Measurements from ENCODE around the gene ALKBH5. TPM values are rescaled to one million over a fixed set of nuclear protein-coding genes. Genes with fewer than 3 reads are reported as not detected.

The ALKBH5 gene
- polyA plus RNA-seq, 3 donors, result 50.4 to 79.1 (median 78.9) TPM

DNA sequence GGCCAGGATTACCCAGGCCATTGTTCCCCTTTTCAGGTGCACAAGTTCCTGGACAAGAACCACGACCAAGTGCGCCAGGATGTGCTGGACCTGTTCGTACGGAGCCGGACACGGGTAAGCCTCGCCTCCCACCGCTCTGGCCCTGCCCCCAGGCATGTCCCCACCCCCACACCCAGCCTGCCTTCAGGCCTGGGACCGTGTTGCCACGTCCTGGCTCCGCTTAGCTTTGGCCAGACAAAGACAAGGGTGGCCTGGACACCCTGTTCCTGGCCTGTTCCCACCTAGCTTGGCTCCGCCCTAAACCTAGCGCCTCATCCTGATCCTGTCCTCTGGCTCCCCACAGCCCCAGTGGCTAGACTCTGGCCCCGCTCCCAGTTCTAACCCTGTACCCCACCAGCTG, 44.1 kb upstream of the ALKBH5 start:
- Histone ChIP-seq H3K4me3 (replicated peaks in 1 of 3; ENCODE audit: low read depth in 2 of 3, low read length in 3 of 3) (no peak overlapping the region), H3K9me3 (replicated peaks in 1 of 2; ENCODE audit: control insufficient read depth in 1 of 2, insufficient read depth in 1 of 2, low read length in 2 of 2) (no peaks in the 10 kb centered on the region), H3K36me3 (replicated peaks in 1 of 2; ENCODE audit: control insufficient read depth in 1 of 2, insufficient read depth in 2 of 2, low read length in 2 of 2) (no peaks in the 10 kb centered on the region), H3K27ac (ENCODE audit: low read depth in 1 of 2, low read length in 2 of 2) (no peak overlapping the region), H4K20me1 (ENCODE audit: insufficient read depth, low read length) (no peaks in the 10 kb centered on the region), H3K4me2 (replicated peaks; ENCODE audit: extremely low read depth, low read length, poor library complexity, severe bottlenecking) (no peak overlapping the region), H3K79me2 (ENCODE audit: insufficient read depth, low read length) (no peaks in the 10 kb centered on the region), H3K9ac (ENCODE audit: insufficient read depth, low read length, poor library complexity, severe bottlenecking) (no peak overlapping the region), H3K4me1 (ENCODE audit: control insufficient read depth in 1 of 2, insufficient read depth in 2 of 2, low read length in 2 of 2) (no peaks in the 10 kb centered on the region), H3K27me3 (ENCODE audit: control insufficient read depth in 2 of 2, insufficient read depth in 2 of 2, low read length in 2 of 2) (no peaks in the 10 kb centered on the region), H2AFZ (ENCODE audit: insufficient read depth, low read depth, low read length, poor library complexity, severe bottlenecking) (no peak overlapping the region)
- no peaks in the 10 kb centered on the region for H3K9me3 Mint-ChIP-seq
- H3K4me3 Mint-ChIP-seq, result no peak overlapping the region
- intact Hi-C loops (cut with micrococcal nuclease), result no loop called here
- H3K36me3 Mint-ChIP-seq, result no peaks in the 10 kb centered on the region
- DNase-seq, result no peak
- no peak overlapping the region for H3K27ac Mint-ChIP-seq
- peaks cover 3 to 14% (median 6%) of the 10 kb centered on the region in 3 donors for H3K27me3 Mint-ChIP-seq (ENCODE audit: low read depth in 3 of 3)
- 69% methylated on average over 13 of the region's 14 CpGs for WGBS (ENCODE audit: insufficient coverage)
- TF ChIP-seq, protein P1, sequence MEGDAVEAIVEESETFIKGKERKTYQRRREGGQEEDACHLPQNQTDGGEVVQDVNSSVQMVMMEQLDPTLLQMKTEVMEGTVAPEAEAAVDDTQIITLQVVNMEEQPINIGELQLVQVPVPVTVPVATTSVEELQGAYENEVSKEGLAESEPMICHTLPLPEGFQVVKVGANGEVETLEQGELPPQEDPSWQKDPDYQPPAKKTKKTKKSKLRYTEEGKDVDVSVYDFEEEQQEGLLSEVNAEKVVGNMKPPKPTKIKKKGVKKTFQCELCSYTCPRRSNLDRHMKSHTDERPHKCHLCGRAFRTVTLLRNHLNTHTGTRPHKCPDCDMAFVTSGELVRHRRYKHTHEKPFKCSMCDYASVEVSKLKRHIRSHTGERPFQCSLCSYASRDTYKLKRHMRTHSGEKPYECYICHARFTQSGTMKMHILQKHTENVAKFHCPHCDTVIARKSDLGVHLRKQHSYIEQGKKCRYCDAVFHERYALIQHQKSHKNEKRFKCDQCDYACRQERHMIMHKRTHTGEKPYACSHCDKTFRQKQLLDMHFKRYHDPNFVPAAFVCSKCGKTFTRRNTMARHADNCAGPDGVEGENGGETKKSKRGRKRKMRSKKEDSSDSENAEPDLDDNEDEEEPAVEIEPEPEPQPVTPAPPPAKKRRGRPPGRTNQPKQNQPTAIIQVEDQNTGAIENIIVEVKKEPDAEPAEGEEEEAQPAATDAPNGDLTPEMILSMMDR (IDR thresholded peaks at IDR 0.05), result no peak
- H3K4me1 Mint-ChIP-seq, result no peaks in the 10 kb centered on the region

DNA sequence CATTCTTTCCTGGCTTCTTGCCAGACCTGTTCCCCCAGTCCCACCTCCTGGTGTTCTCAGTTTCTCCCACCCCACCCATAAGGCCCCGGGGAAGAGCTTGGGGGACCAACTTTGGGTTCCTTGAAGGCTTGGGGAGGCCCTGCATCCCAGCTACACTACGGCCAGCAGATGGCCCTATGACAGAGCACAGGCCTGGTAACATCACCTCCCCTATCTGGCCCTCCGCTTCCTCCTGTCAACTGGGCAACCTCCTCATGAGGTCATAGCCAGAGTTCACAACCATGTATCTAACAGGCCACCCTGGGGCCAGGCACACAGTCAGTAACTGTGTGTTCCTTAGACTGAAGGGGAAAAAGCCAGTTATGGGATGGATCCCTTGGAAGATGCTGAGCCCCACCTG, 43.7 kb upstream of the ALKBH5 start:
- H3K79me2 ChIP-seq (ENCODE audit: insufficient read depth, low read length), result no peaks in the 10 kb centered on the region
- peaks cover 2% of the 10 kb centered on the region for H3K4me1 Mint-ChIP-seq
- no peak overlapping the region for H3K4me2 ChIP-seq (replicated peaks; ENCODE audit: extremely low read depth, low read length, poor library complexity, severe bottlenecking)
- peaks cover 0 to under 1% (median 0%) of the 10 kb centered on the region in 7 donors for H3K9me3 Mint-ChIP-seq
- no peak overlapping the region for H3K4me3 Mint-ChIP-seq
- H3K27ac Mint-ChIP-seq, result no peak overlapping the region
- H3K9me3 ChIP-seq (replicated peaks in 1 of 2; ENCODE audit: control insufficient read depth in 1 of 2, insufficient read depth in 1 of 2, low read length in 2 of 2), result no peaks in the 10 kb centered on the region
- no peak overlapping the region for H3K27ac ChIP-seq (ENCODE audit: low read depth in 1 of 2, low read length in 2 of 2)
- H3K27me3 Mint-ChIP-seq (ENCODE audit: low read depth in 3 of 3), result peaks cover 3 to 17% (median 7%) of the 10 kb centered on the region in 3 donors
- intact Hi-C loops (cut with micrococcal nuclease), result no loop called here
- H3K4me3 ChIP-seq (replicated peaks in 1 of 3; ENCODE audit: low read depth in 2 of 3, low read length in 3 of 3), result no peak overlapping the region
- TF ChIP-seq, protein P1 (IDR thresholded peaks at IDR 0.05), result no peak
- no peak for DNase-seq
- H3K27me3 ChIP-seq (ENCODE audit: control insufficient read depth in 2 of 2, insufficient read depth in 2 of 2, low read length in 2 of 2), result no peaks in the 10 kb centered on the region
- H3K36me3 Mint-ChIP-seq, result no peaks in the 10 kb centered on the region
- no peaks in the 10 kb centered on the region for H3K36me3 ChIP-seq (replicated peaks in 1 of 2; ENCODE audit: control insufficient read depth in 1 of 2, insufficient read depth in 2 of 2, low read length in 2 of 2)
- no peaks in the 10 kb centered on the region for H3K4me1 ChIP-seq (ENCODE audit: control insufficient read depth in 1 of 2, insufficient read depth in 2 of 2, low read length in 2 of 2)
- no peak overlapping the region for H3K9ac ChIP-seq (ENCODE audit: insufficient read depth, low read length, poor library complexity, severe bottlenecking)
- H2AFZ ChIP-seq (ENCODE audit: insufficient read depth, low read depth, low read length, poor library complexity, severe bottlenecking), result no peak overlapping the region
- no peaks in the 10 kb centered on the region for H4K20me1 ChIP-seq (ENCODE audit: insufficient read depth, low read length)
- 72% methylated on average over 2 of the region's 3 CpGs for WGBS (ENCODE audit: insufficient coverage)

All from CD14-positive monocyte (primary cell).